AG10803 (cell line): ENCODE data around the gene TGFBR2.

Experiments
- DNase-seq: peaks from one replicate; pipeline ENCODE4 v3.0.0; 2010; ENCODE audit warnings: low read depth
- H3K4me3 ChIP-seq: 2 replicates; pipeline ENCODE4 v1.5.1; 2011; ENCODE audit warnings: mild to moderate bottlenecking, low read length, control low read depth
- TF ChIP-seq, protein P1 (sequence below): conservative IDR thresholded peaks from 2 replicates; pipeline ENCODE4 v1.5.1; 2011; ENCODE audit warnings: mild to moderate bottlenecking, low read length, control low read depth, inconsistent platforms

The TGFBR2 gene

GRCh38 chr3:30688776-30689641 is 82.6 kb downstream of the TGFBR2 start:
- no peak overlapping the region for H3K4me3 ChIP-seq
- TF ChIP-seq, protein P1, sequence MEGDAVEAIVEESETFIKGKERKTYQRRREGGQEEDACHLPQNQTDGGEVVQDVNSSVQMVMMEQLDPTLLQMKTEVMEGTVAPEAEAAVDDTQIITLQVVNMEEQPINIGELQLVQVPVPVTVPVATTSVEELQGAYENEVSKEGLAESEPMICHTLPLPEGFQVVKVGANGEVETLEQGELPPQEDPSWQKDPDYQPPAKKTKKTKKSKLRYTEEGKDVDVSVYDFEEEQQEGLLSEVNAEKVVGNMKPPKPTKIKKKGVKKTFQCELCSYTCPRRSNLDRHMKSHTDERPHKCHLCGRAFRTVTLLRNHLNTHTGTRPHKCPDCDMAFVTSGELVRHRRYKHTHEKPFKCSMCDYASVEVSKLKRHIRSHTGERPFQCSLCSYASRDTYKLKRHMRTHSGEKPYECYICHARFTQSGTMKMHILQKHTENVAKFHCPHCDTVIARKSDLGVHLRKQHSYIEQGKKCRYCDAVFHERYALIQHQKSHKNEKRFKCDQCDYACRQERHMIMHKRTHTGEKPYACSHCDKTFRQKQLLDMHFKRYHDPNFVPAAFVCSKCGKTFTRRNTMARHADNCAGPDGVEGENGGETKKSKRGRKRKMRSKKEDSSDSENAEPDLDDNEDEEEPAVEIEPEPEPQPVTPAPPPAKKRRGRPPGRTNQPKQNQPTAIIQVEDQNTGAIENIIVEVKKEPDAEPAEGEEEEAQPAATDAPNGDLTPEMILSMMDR = no peak
- DNase-seq = peak; percentile 82

GRCh38 chr3:30690199-30690598 is 83.8 kb downstream of the TGFBR2 start:
- TF ChIP-seq, protein P1 = no peak
- no peak for DNase-seq
- H3K4me3 ChIP-seq = no peak overlapping the region

DNA sequence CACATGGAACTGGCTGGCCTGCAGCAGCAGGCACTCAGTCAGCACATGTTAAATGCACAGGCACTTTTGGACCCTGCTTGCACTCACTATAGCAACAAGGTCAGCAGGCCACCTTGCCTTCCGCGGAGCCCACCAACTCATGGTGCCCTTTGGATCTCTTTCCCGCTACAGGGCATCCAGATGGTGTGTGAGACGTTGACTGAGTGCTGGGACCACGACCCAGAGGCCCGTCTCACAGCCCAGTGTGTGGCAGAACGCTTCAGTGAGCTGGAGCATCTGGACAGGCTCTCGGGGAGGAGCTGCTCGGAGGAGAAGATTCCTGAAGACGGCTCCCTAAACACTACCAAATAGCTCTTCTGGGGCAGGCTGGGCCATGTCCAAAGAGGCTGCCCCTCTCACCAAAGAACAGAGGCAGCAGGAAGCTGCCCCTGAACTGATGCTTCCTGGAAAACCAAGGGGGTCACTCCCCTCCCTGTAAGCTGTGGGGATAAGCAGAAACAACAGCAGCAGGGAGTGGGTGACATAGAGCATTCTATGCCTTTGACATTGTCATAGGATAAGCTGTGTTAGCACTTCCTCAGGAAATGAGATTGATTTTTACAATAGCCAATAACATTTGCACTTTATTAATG is 85.0 kb downstream of the TGFBR2 start:
- TF ChIP-seq, protein P1 = no peak
- no peak overlapping the region for H3K4me3 ChIP-seq
- no peak for DNase-seq

DNA sequence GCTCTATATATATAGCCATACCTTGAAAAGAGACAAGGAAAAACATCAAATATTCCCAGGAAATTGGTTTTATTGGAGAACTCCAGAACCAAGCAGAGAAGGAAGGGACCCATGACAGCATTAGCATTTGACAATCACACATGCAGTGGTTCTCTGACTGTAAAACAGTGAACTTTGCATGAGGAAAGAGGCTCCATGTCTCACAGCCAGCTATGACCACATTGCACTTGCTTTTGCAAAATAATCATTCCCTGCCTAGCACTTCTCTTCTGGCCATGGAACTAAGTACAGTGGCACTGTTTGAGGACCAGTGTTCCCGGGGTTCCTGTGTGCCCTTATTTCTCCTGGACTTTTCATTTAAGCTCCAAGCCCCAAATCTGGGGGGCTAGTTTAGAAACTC is 85.5 kb downstream of the TGFBR2 start:
- TF ChIP-seq, protein P1 = no peak
- no peak overlapping the region for H3K4me3 ChIP-seq
- DNase-seq = peak; percentile 25

GRCh38 chr3:30692498-30693130 is 86.2 kb downstream of the TGFBR2 start:
- TF ChIP-seq, protein P1 = no peak
- no peak overlapping the region for H3K4me3 ChIP-seq
- no peak for DNase-seq

GRCh38 chr3:30693470-30694120 is 87.2 kb downstream of the TGFBR2 start:
- no peak overlapping the region for H3K4me3 ChIP-seq
- DNase-seq = peak; percentile 74
- TF ChIP-seq, protein P1 = peak; percentile 94
